Measurements from ENCODE around the gene NCOA7.
A peak's percentile ranks its signal among the peaks of the same experiment; 100 is the strongest.

Gene NCOA7

GRCh38 chr6:125855783-125856182, 65.0 kb downstream of the NCOA7 start:
- TF ChIP-seq CTCF (IDR thresholded peaks at IDR 0.05; ENCODE audit: control insufficient read depth, extremely low read depth, insufficient read depth): no peak
- no peak overlapping the region for H3K4me3 ChIP-seq (ENCODE audit: low read depth, low read length)
- no peak for DNase-seq (ENCODE audit: low read depth)

- H3K4me3 ChIP-seq (ENCODE audit: low read depth, low read length): no peak overlapping the region
- no peak for DNase-seq (ENCODE audit: low read depth)
- TF ChIP-seq CTCF (IDR thresholded peaks at IDR 0.05; ENCODE audit: control insufficient read depth, extremely low read depth, insufficient read depth): no peak
Observed at GRCh38 chr6:125857846-125858245, 67.1 kb downstream of the NCOA7 start.

GRCh38 chr6:125858427-125859320, 67.9 kb downstream of the NCOA7 start:
- peak; percentile 74 for TF ChIP-seq CTCF (IDR thresholded peaks at IDR 0.05; ENCODE audit: control insufficient read depth, extremely low read depth, insufficient read depth)
- no peak for DNase-seq (ENCODE audit: low read depth)
- H3K4me3 ChIP-seq (ENCODE audit: low read depth, low read length): no peak overlapping the region

- TF ChIP-seq CTCF (IDR thresholded peaks at IDR 0.05; ENCODE audit: control insufficient read depth, extremely low read depth, insufficient read depth): no peak
- no peak overlapping the region for H3K4me3 ChIP-seq (ENCODE audit: low read depth, low read length)
- no peak for DNase-seq (ENCODE audit: low read depth)
Observed at GRCh38 chr6:125859727-125860126, 69.0 kb downstream of the NCOA7 start.

GRCh38 chr6:125863023-125863422, 72.3 kb downstream of the NCOA7 start:
- DNase-seq (ENCODE audit: low read depth): no peak
- no peak for TF ChIP-seq CTCF (IDR thresholded peaks at IDR 0.05; ENCODE audit: control insufficient read depth, extremely low read depth, insufficient read depth)
- H3K4me3 ChIP-seq (ENCODE audit: low read depth, low read length): no peak overlapping the region

GRCh38 chr6:125865015-125865414, 74.3 kb downstream of the NCOA7 start:
- TF ChIP-seq CTCF (IDR thresholded peaks at IDR 0.05; ENCODE audit: control insufficient read depth, extremely low read depth, insufficient read depth): no peak
- DNase-seq (ENCODE audit: low read depth): no peak
- H3K4me3 ChIP-seq (ENCODE audit: low read depth, low read length): no peak overlapping the region

GRCh38 chr6:125866433-125866832, 75.7 kb downstream of the NCOA7 start:
- TF ChIP-seq CTCF (IDR thresholded peaks at IDR 0.05; ENCODE audit: control insufficient read depth, extremely low read depth, insufficient read depth): no peak

More at GRCh38 chr6:125866433-125866832, 75.7 kb downstream of the NCOA7 start:
- no peak for DNase-seq (ENCODE audit: low read depth)
- H3K4me3 ChIP-seq (ENCODE audit: low read depth, low read length): no peak overlapping the region
